Lower leg skin (tissue), 3 donors: ENCODE measurements around the gene VSNL1.

Experiments used
- CTCF ChIP-seq, 3 donors: fragments of 450-650 bp; IDR thresholded peaks; one replicate each; pipeline ENCODE4 v1.5.1; 2016; ENCODE audit warnings: antibody characterized with exemption in 3 of 3, mild to moderate bottlenecking in 3 of 3, moderate library complexity in 2 of 3
- POLR2A ChIP-seq, 2 donors: fragments of 450-650 bp; IDR thresholded peaks; one replicate each; pipeline ENCODE4 v1.6.1; 2016 to 2017; ENCODE audit warnings: antibody characterized with exemption in 2 of 2, mild to moderate bottlenecking in 1 of 2, moderate library complexity in 1 of 2

- TF ChIP-seq CTCF (IDR thresholded peaks at IDR 0.05) (no peak), POLR2A (IDR thresholded peaks at IDR 0.05) (no peak)
Observed at GRCh38 chr2:17593445-17593840, 52.9 kb downstream of the VSNL1 start.
